Astrocyte (in vitro differentiated cells and primary cell): ENCODE results near the gene NFIA.

Source experiments
- CTCF ChIP-seq: IDR thresholded peaks from 2 replicates; pipeline ENCODE4 v1.5.1; 2011; ENCODE audit warnings: low read depth, mild to moderate bottlenecking, inconsistent platforms, low read length, moderate library complexity; ENCODE audit not compliant: insufficient read depth
- EZH2 ChIP-seq: IDR thresholded peaks from 2 replicates; pipeline ENCODE4 v1.6.1; 2012; ENCODE audit warnings: mild to moderate bottlenecking, low read length, inconsistent platforms; ENCODE audit not compliant: insufficient read depth

- TF ChIP-seq CTCF (no peak), EZH2 (no peak)
Observed at GRCh38 chr1:61341426-61341825, 259.1 kb downstream of the NFIA start.
